Loucy (cell line): Measurements from ENCODE around the gene HOXB1.

Source experiments
- H2AFZ ChIP-seq: fragments of 200-600 bp; sonication (generic); 2 replicates; pipeline ENCODE4 v1.6.0; 2016; ENCODE audit warnings: antibody characterized with exemption, mild to moderate bottlenecking, low read length, moderate library complexity
- H3F3A ChIP-seq: fragments of 200-600 bp; 2 replicates; pipeline ENCODE4 v1.6.0; 2016; ENCODE audit warnings: antibody characterized with exemption, low read depth, mild to moderate bottlenecking
- H3K27me3 ChIP-seq: fragments of 200-600 bp; sonication (generic); 2 replicates; pipeline ENCODE4 v1.6.1; 2014; ENCODE audit warnings: low read length, mild to moderate bottlenecking; ENCODE audit not compliant: insufficient read depth, poor library complexity, severe bottlenecking
- H3K36me3 ChIP-seq: fragments of 200-600 bp; sonication (generic); 2 replicates; pipeline ENCODE4 v1.6.1; 2016; ENCODE audit warnings: low read length; ENCODE audit not compliant: insufficient read depth
- H3K4me1 ChIP-seq: fragments of 200-600 bp; sonication (generic); 2 replicates; pipeline ENCODE4 v1.5.1; 2014; ENCODE audit warnings: low read length, mild to moderate bottlenecking; ENCODE audit not compliant: insufficient read depth, poor library complexity, severe bottlenecking
- H3K4me2 ChIP-seq: fragments of 200-600 bp; sonication (generic); 2 replicates; pipeline ENCODE4 v1.6.0; 2014; ENCODE audit warnings: antibody characterized with exemption, low read length, low read depth, mild to moderate bottlenecking; ENCODE audit not compliant: poor library complexity, severe bottlenecking
- H3K4me3 ChIP-seq: fragments of 200-600 bp; sonication (generic); 2 replicates; pipeline ENCODE4 v1.5.1; 2014; ENCODE audit warnings: low read length, mild to moderate bottlenecking, mixed read lengths; ENCODE audit not compliant: poor library complexity, severe bottlenecking
- H3K79me2 ChIP-seq: fragments of 200-600 bp; sonication (generic); 2 replicates; pipeline ENCODE4 v1.6.1; 2014; ENCODE audit warnings: low read length; ENCODE audit not compliant: insufficient read depth
- H3K9ac ChIP-seq: fragments of 200-600 bp; sonication (generic); 2 replicates; pipeline ENCODE4 v1.6.0; 2014; ENCODE audit warnings: mild to moderate bottlenecking, low read depth, low read length, moderate library complexity; ENCODE audit not compliant: poor library complexity, severe bottlenecking
- H3K9me2 ChIP-seq: fragments of 200-600 bp; sonication (generic); replicated peaks from 2 replicates; pipeline ENCODE4 v1.6.1; 2016; ENCODE audit warnings: low read depth, low read length, mixed read lengths
- H3K9me3 ChIP-seq: fragments of 200-600 bp; sonication (generic); 2 replicates; pipeline ENCODE4 v1.6.1; 2014; ENCODE audit warnings: mild to moderate bottlenecking, antibody characterized with exemption, low read length, low read depth; ENCODE audit not compliant: insufficient read depth
- H4K20me1 ChIP-seq: fragments of 200-600 bp; sonication (generic); 2 replicates; pipeline ENCODE4 v1.6.0; 2014; ENCODE audit warnings: antibody characterized with exemption, low read length, mild to moderate bottlenecking; ENCODE audit not compliant: insufficient read depth, poor library complexity, severe bottlenecking
- EZH2phosphoT487 ChIP-seq: fragments of 200-600 bp; IDR thresholded peaks from 2 replicates; pipeline ENCODE4 v1.6.1; 2018; ENCODE audit warnings: antibody characterized with exemption, mild to moderate bottlenecking, moderate library complexity, borderline replicate concordance
- TF ChIP-seq, protein P1 (sequence below): fragments of 200-600 bp; sonication (generic); conservative IDR thresholded peaks from 2 replicates; pipeline ENCODE4 v1.5.1; 2014; ENCODE audit warnings: mild to moderate bottlenecking, antibody characterized with exemption, low read length

The HOXB1 gene

DNA sequence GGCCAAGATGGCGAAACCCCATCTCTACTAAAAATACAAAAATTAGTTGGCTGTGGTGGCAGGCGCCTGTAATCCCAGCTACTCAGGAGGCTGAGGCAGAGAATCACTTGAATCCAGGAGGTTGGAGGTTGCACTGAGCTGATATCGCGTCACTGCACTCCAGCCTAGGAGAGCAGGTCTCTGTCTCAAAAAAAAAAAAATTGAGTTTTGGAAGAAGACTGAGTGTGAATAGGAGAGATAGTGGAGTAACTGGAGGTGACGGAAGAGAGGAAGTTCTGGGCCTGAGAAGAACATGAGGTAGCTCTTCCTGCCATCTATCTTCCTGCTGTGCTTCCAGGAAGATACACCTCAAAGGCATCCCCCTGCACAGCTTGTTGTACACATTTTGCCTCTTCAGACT, 11.4 kb downstream of the HOXB1 start:
- no peaks in the 10 kb centered on the region for H4K20me1 ChIP-seq
- H3K9me3 ChIP-seq: no peaks in the 10 kb centered on the region
- no peak overlapping the region for H3K4me2 ChIP-seq
- no peak overlapping the region for H3K4me3 ChIP-seq
- TF ChIP-seq, protein P1, sequence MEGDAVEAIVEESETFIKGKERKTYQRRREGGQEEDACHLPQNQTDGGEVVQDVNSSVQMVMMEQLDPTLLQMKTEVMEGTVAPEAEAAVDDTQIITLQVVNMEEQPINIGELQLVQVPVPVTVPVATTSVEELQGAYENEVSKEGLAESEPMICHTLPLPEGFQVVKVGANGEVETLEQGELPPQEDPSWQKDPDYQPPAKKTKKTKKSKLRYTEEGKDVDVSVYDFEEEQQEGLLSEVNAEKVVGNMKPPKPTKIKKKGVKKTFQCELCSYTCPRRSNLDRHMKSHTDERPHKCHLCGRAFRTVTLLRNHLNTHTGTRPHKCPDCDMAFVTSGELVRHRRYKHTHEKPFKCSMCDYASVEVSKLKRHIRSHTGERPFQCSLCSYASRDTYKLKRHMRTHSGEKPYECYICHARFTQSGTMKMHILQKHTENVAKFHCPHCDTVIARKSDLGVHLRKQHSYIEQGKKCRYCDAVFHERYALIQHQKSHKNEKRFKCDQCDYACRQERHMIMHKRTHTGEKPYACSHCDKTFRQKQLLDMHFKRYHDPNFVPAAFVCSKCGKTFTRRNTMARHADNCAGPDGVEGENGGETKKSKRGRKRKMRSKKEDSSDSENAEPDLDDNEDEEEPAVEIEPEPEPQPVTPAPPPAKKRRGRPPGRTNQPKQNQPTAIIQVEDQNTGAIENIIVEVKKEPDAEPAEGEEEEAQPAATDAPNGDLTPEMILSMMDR: no peak
- no peaks in the 10 kb centered on the region for H3K79me2 ChIP-seq
- H2AFZ ChIP-seq: no peak overlapping the region
- no peaks in the 10 kb centered on the region for H3K27me3 ChIP-seq
- peaks cover 11% of the 10 kb centered on the region for H3K4me1 ChIP-seq
- H3K36me3 ChIP-seq: no peaks in the 10 kb centered on the region
- H3K9me2 ChIP-seq: no peaks in the 10 kb centered on the region
- no peak overlapping the region for H3K9ac ChIP-seq
- H3F3A ChIP-seq: no peaks in the 10 kb centered on the region; the same call in 1 of the 2 replicates

DNA sequence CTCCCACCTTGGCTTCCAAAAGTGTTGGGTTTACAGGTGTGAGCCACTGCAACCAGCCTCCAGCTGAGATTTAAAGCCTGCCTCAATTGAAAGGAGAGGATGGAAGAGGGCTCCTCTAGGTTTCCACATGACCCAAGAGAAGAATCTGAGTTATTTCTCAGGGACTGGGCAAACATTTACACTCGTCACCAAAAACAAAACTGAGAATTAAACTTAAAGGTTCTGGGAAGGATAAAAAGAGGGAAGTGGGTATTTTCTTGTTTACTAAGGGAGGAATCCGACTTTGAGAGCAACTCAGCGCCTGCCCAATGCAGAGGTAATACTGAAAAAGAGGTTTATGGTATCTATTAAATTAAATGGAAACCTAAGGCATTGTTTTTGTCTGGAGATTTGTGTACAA, 13.3 kb downstream of the HOXB1 start:
- H4K20me1 ChIP-seq: no peaks in the 10 kb centered on the region
- no peak overlapping the region for H3K4me2 ChIP-seq
- H2AFZ ChIP-seq: no peak overlapping the region
- no peak overlapping the region for H3K4me3 ChIP-seq
- TF ChIP-seq, protein P1: no peak
- no peak for TF ChIP-seq EZH2phosphoT487
- H3K36me3 ChIP-seq: no peaks in the 10 kb centered on the region
- H3K9me3 ChIP-seq: no peaks in the 10 kb centered on the region
- H3K27me3 ChIP-seq: no peaks in the 10 kb centered on the region
- H3K9ac ChIP-seq: no peak overlapping the region
- peaks cover 21% of the 10 kb centered on the region for H3K4me1 ChIP-seq
- no peaks in the 10 kb centered on the region for H3K79me2 ChIP-seq
- H3K9me2 ChIP-seq: no peaks in the 10 kb centered on the region
- no peaks in the 10 kb centered on the region; the same call in 1 of the 2 replicates for H3F3A ChIP-seq

DNA sequence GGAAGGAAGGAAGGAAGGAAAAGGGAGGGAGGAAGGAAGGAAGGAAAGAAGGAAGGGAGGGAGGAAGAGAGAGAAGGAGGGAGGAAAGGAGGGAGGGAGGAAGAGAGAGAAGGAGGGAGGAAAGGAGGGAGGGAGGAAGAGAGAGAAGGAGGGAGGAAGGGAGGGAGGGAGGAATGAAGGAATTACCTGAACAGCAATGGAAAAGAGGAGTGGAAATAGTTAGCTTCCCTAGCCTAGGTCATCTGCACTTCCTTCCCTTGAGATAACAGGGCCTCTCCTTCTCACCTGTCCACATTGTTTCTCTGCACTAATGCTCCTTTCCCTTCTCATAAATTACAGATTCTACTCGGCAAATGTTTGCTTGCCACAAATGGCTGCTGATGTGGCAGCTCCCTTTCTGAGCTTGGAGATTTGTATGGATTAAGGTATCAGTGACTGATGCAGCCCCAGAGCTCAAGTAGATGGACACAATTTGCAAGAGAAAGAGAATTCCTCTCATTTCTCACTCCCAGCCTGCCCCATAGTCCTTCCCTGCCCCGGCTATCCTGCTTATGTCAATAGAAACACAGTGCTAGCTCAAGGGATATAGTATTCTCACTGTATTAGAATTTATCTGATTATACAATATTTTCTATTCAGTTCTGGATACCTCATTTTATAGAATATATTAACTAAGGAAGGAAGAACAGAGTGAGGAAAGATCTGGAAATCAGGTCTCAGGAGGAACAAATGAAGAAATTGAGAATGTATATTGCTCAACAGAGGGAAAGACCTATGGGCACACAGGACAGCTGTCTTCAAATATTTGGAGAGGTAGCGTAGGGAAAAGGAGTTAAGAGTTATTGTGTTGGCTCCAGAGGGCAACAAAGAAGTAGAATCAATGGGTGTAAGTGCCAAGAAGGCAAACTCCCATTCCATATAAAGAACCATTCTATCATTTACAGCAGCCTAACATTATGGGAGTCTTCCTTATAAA, 14.6 kb downstream of the HOXB1 start:
- Histone ChIP-seq H3K4me2 (no peak overlapping the region), H3K4me3 (no peak overlapping the region), H2AFZ (no peak overlapping the region), H3K9me3 (no peaks in the 10 kb centered on the region), H3F3A (no peaks in the 10 kb centered on the region; the same call in 1 of the 2 replicates), H3K4me1 (peaks cover 15% of the 10 kb centered on the region), H3K9me2 (no peaks in the 10 kb centered on the region), H3K27me3 (no peaks in the 10 kb centered on the region), H3K36me3 (no peaks in the 10 kb centered on the region), H4K20me1 (no peaks in the 10 kb centered on the region), H3K9ac (no peak overlapping the region), H3K79me2 (no peaks in the 10 kb centered on the region)
- TF ChIP-seq, protein P1: no peak
- TF ChIP-seq EZH2phosphoT487: no peak
